ENCODE data around the gene APP.

Gene APP

DNA sequence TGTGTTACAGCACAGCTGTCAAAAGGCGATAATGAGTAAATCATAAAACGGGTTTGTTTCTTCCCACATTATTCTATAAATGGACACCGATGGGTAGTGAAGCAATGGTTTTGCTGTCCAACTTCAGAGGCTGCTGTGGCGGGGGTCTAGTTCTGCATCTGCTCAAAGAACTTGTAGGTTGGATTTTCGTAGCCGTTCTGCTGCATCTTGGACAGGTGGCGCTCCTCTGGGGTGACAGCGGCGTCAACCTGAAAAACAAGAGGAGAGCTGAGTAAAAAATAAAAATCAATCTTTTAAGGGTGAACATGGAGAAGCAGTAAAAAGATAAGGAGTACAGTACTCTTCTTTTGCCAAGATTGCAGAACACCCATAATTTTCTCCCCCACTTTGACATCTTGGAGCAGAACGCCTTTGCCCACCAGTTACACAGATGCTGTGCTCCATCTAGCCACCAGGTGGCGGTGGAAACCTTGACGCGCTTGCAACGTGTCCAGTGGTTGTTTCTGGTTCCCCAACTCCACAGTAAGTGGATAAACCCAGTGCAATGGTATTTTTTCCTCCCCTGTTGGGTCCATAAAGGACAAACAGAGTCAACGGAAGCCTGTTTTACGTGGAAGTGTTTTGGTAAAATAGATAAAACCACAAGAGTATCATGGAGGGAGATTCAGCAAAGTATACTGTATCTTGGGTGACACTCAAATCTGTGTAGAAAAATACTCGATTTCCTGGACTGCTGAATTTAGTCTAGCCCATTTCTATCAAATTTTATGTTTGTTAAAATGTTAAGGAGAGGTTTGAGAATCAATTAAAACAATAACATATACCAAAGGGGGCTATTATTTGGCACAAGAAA, 288.8 kb downstream of the APP start:
- TF ChIP-seq, protein P1, sequence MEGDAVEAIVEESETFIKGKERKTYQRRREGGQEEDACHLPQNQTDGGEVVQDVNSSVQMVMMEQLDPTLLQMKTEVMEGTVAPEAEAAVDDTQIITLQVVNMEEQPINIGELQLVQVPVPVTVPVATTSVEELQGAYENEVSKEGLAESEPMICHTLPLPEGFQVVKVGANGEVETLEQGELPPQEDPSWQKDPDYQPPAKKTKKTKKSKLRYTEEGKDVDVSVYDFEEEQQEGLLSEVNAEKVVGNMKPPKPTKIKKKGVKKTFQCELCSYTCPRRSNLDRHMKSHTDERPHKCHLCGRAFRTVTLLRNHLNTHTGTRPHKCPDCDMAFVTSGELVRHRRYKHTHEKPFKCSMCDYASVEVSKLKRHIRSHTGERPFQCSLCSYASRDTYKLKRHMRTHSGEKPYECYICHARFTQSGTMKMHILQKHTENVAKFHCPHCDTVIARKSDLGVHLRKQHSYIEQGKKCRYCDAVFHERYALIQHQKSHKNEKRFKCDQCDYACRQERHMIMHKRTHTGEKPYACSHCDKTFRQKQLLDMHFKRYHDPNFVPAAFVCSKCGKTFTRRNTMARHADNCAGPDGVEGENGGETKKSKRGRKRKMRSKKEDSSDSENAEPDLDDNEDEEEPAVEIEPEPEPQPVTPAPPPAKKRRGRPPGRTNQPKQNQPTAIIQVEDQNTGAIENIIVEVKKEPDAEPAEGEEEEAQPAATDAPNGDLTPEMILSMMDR (IDR thresholded peaks at IDR 0.05; ENCODE audit: extremely low read depth, missing control alignments), result peak; percentile 86
- peak; percentile 68 for DNase-seq (ENCODE audit: low spot score)

DNA sequence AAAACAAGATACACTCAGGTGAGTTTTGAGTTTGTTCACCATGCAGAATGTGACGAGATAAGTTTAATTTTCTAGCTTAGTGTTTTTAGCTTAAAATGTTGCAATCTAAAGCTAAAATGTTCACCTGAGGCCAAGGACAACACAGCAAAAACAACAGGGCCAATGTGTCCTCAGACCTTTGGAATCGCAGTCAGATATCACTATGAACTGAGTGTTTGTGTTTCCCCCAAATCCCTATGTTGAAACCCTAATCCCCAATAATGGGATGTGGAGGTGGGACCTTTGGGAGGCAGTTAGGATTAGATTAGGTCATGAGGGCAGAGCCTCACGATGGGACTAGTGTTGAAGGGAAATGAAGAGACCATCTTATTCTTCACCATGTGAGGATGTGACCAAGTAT, 291.4 kb downstream of the APP start:
- DNase-seq (ENCODE audit: low spot score), result no peak
- TF ChIP-seq, protein P1 (IDR thresholded peaks at IDR 0.05; ENCODE audit: extremely low read depth, missing control alignments), result no peak

DNA sequence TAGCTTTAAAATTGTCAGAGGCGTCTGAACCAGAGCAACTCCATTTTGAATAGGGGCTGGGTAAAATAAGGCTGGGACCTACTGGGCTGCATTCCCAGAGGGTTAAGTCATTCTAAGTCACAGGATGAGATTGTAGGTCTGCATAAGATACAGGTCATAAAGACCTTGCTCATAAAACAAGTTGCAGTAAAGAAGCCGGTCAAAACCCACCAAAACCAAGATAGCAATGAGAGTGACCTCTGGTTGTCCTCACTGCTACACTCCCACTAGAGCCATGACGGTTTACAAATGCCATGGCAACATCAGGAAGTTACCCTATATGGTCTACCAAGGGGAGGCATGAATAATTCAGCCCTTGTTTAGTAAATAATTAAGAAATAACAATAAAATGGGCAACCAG, 292.2 kb downstream of the APP start:
- TF ChIP-seq, protein P1 (IDR thresholded peaks at IDR 0.05; ENCODE audit: extremely low read depth, missing control alignments), result no peak
- no peak for DNase-seq (ENCODE audit: low spot score)

DNA sequence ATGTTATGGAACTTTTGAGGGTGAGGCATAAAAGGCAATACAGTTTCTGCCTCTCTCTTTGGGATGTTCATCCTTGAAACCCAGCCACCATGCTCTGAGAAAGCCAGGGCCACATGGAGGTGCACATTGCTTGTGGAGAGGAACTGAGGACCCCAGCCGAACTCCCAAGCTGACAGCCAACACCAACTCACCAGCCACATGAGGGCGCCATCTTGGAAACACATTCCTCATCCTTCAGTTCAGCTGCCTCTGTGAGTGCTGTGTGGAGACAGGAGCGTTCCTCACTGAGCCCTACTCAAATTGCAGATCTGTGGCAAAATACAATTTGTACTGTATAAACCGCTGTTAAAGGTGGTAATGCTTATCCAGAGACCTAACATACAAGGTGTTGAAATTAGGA, 298.3 kb downstream of the APP start:
- TF ChIP-seq, protein P1 (IDR thresholded peaks at IDR 0.05; ENCODE audit: extremely low read depth, missing control alignments), result no peak
- no peak for DNase-seq (ENCODE audit: low spot score)

DNA sequence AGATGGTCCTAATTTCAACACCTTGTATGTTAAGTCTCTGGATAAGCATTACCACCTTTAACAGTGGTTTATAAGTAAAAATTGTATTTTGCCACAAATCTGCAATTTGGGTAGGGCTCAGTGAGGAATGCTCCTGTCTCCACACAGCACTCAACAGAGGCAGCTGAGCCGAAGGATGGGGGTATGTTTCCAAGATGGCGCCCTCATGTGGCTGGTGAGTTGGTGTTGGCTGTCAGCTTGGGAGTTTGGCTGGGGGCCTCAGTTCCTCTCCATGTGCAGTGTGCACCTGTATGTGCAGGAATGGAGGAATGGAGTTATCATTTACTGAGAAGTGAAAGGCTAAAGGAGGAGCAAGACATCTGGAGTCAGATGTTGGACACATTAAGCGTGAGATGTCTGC, 299.0 kb downstream of the APP start:
- TF ChIP-seq, protein P1 (IDR thresholded peaks at IDR 0.05; ENCODE audit: extremely low read depth, missing control alignments), result peak; percentile 1
- DNase-seq (ENCODE audit: low spot score), result no peak

DNA sequence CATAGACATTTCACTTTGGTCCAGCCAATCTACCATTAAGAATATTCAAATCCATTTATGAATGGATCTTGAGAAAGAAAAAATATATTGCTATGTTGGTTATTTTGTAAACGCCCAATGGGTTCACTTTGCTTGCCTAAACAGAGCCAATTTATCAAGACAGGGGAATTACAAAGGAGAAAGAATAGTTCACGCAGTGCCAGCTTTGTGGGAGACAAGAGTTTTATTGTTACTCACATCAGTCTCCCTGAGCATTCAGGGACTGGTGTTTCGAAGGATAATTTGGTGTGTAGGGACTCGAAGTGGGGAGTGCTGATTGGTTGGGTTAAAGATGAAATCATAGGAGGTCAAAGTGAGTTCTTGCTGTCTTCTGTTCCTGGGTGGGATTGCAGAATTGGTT, 300.5 kb downstream of the APP start:
- TF ChIP-seq, protein P1 (IDR thresholded peaks at IDR 0.05; ENCODE audit: extremely low read depth, missing control alignments), result no peak
- no peak for DNase-seq (ENCODE audit: low spot score)

DNA sequence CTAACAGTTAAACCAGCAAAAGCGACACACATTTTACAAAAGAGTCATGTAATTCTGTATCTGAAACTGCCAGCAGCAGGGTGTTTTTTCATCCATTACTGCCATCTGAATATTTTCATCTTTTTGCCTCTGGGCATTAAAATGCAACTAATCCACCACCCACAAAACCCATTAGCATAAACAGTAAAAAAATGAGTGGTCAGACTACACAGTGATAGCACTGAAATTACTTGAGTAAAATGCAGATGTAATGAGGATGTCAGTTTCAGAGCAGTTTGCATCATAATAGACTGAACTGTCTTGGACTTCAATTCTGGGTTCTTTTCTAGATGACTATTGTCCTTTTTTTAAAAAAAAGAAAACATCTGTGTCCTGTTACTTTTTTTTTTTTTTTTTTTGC, 303.5 kb downstream of the APP start:
- DNase-seq (ENCODE audit: low spot score), result no peak
- TF ChIP-seq, protein P1 (IDR thresholded peaks at IDR 0.05; ENCODE audit: extremely low read depth, missing control alignments), result no peak
